ENCODE data around the gene AMER1. TPM values are rescaled to one million over a fixed set of nuclear protein-coding genes. Genes with fewer than 3 reads are reported as not detected.
"Not testable (repeated sequence)": the region's sequence is repeated elsewhere in the genome, so short reads cannot be mapped to it uniquely, and the experiment has no call there.

AMER1 gene
- 1 to 10 TPM; 3.8 to 4.0 TPM for total RNA-seq
- 1 to 10 TPM; 6.9 to 8.4 (median 8.0) TPM for polyA plus RNA-seq (ENCODE audit: insufficient read length in 6 of 6)
- long read RNA-seq, donor 1, full-length matches to known transcripts: 4 of 4 reads
- long read RNA-seq, donor 1, partial matches to known transcripts: 0 of 4 reads
- long read RNA-seq, donor 1, other reads (novel, unspliced or antisense): 0 of 4 reads
- long read RNA-seq, donor 2, full-length matches to known transcripts: 4 of 4 reads
- long read RNA-seq, donor 2, partial matches to known transcripts: 0 of 4 reads
- long read RNA-seq, donor 2, other reads (novel, unspliced or antisense): 0 of 4 reads
- long read RNA-seq, donor 3, full-length matches to known transcripts: 2 of 2 reads
- long read RNA-seq, donor 3, partial matches to known transcripts: 0 of 2 reads
- long read RNA-seq, donor 3, other reads (novel, unspliced or antisense): 0 of 2 reads
- long read RNA-seq, donor 4, full-length matches to known transcripts: 1 of 1 reads
- long read RNA-seq, donor 4, partial matches to known transcripts: 0 of 1 reads
- long read RNA-seq, donor 4, other reads (novel, unspliced or antisense): 0 of 1 reads
- long read RNA-seq, donor 5: 0 reads
- long read RNA-seq, donor 6, full-length matches to known transcripts: 3 of 3 reads
- long read RNA-seq, donor 6, partial matches to known transcripts: 0 of 3 reads
- long read RNA-seq, donor 6, other reads (novel, unspliced or antisense): 0 of 3 reads
- long read RNA-seq, donor 7, full-length matches to known transcripts: 1 of 1 reads
- long read RNA-seq, donor 7, partial matches to known transcripts: 0 of 1 reads
- long read RNA-seq, donor 7, other reads (novel, unspliced or antisense): 0 of 1 reads
- long read RNA-seq, donor 8, full-length matches to known transcripts: 1 of 1 reads
- long read RNA-seq, donor 8, partial matches to known transcripts: 0 of 1 reads
- long read RNA-seq, donor 8, other reads (novel, unspliced or antisense): 0 of 1 reads
- long read RNA-seq, donor 9: 0 reads
- long read RNA-seq, donor 10: 0 reads
- long read RNA-seq, donor 11, full-length matches to known transcripts: 4 of 4 reads
- long read RNA-seq, donor 11, partial matches to known transcripts: 0 of 4 reads
- long read RNA-seq, donor 11, other reads (novel, unspliced or antisense): 0 of 4 reads
- long read RNA-seq, donor 12, full-length matches to known transcripts: 2 of 2 reads
- long read RNA-seq, donor 12, partial matches to known transcripts: 0 of 2 reads
- long read RNA-seq, donor 12, other reads (novel, unspliced or antisense): 0 of 2 reads

DNA sequence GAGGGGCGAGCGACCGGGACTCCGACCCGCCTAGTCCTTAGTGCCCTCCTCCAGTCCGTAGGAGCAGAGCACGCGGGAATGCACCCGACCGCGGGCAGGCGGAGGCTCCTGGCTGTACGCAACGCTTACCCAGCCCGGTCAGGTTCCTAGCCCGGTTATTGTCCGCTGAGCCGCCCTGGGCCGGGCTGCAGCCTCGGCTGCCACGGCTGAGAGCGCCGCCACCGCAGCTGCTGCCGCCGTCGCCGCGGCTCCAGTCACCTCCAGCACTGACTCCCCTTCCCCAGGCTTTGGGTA is at the start of gene AMER1:
Gene AMER1 (minus strand): TSS at position 268 of the 294 bp plus-strand sequence. CDS start 12,422 bp downstream, outside the sequence.
- TF ChIP-seq, protein P1, sequence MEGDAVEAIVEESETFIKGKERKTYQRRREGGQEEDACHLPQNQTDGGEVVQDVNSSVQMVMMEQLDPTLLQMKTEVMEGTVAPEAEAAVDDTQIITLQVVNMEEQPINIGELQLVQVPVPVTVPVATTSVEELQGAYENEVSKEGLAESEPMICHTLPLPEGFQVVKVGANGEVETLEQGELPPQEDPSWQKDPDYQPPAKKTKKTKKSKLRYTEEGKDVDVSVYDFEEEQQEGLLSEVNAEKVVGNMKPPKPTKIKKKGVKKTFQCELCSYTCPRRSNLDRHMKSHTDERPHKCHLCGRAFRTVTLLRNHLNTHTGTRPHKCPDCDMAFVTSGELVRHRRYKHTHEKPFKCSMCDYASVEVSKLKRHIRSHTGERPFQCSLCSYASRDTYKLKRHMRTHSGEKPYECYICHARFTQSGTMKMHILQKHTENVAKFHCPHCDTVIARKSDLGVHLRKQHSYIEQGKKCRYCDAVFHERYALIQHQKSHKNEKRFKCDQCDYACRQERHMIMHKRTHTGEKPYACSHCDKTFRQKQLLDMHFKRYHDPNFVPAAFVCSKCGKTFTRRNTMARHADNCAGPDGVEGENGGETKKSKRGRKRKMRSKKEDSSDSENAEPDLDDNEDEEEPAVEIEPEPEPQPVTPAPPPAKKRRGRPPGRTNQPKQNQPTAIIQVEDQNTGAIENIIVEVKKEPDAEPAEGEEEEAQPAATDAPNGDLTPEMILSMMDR (IDR thresholded peaks at IDR 0.05): no peak
- Histone ChIP-seq H3K27ac (peak within 1 kb of the TSS; percentile 79 to 84), H3K9me3 (no peaks in the 10 kb centered on the region), H3K36me3 (no peaks in the 10 kb centered on the region), H3K4me1 (peaks cover 9 to 10% of the 10 kb centered on the region in 2 donors), H3K4me3 (peak within 1 kb of the TSS; percentile 46 to 59), H3K27me3 (no peaks in the 10 kb centered on the region)
- intact Hi-C loops (cut with DNase I): no loop called here
- peak; percentile 64 for ATAC-seq
- peak in 1 of 4 donors; percentile 85 for DNase-seq

DNA sequence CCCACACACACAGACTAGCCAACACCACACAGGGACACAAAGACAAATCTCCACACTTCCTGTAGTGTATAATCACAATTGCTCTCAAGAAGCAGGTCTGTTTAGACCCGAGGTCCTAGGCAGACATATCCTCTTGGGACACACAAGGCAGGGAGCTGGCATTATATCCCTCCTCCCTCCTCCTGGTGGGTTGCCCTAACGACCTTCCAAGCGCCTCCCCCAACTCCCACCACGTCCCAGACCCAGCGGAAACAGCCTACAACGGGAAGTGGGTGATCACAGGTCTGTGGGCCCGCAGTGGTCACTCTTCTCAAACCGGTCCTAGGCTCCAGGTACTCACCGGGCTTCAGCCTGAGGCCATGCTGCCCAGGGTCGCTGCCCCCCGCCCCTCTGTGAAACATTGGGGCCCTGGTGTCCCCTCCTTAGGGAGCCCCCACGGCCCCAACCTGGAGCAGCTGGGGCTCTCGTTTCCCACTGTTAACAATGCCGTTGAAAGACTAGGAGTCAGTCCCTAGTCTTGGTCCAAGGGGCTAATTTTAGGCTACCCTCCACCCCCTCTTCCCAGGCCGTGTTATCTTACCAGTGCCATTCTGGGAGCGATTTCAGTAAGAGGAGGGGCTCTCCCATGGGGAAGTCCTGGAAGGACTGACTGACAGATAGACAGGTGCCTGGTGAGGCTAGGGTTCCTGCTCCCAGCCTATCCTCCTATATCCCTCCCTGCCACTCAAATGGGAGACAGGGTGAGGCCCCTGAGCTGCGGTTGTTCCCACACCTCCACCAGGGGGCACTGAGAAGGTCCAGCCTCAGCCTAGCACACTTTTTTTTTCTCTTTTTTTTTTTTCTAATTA is 24.8 kb upstream of the AMER1 start, which contains the start of gene ASB12:
Gene ASB12 (minus strand): TSS at position 485 of the 848 bp plus-strand sequence. CDS start 4,957 bp downstream, outside the sequence.
- no peak for DNase-seq
- no peak within 1 kb of the TSS for H3K4me3 ChIP-seq

DNA sequence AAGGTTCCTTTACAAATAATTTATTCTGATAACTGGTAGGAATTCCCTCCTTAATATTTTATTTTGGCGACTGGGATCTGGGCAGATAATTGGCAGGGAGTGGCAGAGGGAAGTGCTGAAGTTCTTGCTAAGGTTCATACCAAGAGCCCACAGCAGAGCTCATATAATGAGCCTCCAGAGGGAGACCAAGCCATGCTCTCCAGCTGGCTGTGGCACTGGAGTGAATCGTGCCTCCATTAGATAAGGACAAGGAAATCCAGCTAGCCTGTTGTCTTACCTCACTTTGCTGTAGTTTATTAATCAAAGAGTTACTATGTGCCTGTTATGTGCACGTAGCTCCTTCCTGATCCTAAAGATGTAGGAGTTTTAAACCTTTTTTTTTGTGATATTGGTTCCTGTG is 23.6 kb upstream of the AMER1 start:
- H3K36me3 ChIP-seq: no peaks in the 10 kb centered on the region
- intact Hi-C loops (cut with DNase I): no loop called here
- H3K4me3 ChIP-seq: no peak overlapping the region
- ATAC-seq: no peak
- TF ChIP-seq, protein P1 (IDR thresholded peaks at IDR 0.05): no peak
- H3K27me3 ChIP-seq: no peaks in the 10 kb centered on the region
- H3K27ac ChIP-seq: no peak overlapping the region
- DNase-seq: no peak
- no peaks in the 10 kb centered on the region for H3K4me1 ChIP-seq
- H3K9me3 ChIP-seq: no peaks in the 10 kb centered on the region

More for the DNA sequence above, 24.8 kb upstream of the AMER1 start, which contains the start of gene ASB12:
- ATAC-seq: no peak
- Histone ChIP-seq H3K27me3 (no peaks in the 10 kb centered on the region), H3K36me3 (no peaks in the 10 kb centered on the region), H3K27ac (no peak within 1 kb of the TSS), H3K9me3 (no peaks in the 10 kb centered on the region), H3K4me1 (no peaks in the 10 kb centered on the region)
- TF ChIP-seq, protein P1 (IDR thresholded peaks at IDR 0.05): no peak
- intact Hi-C loops (cut with DNase I): no loop called here

DNA sequence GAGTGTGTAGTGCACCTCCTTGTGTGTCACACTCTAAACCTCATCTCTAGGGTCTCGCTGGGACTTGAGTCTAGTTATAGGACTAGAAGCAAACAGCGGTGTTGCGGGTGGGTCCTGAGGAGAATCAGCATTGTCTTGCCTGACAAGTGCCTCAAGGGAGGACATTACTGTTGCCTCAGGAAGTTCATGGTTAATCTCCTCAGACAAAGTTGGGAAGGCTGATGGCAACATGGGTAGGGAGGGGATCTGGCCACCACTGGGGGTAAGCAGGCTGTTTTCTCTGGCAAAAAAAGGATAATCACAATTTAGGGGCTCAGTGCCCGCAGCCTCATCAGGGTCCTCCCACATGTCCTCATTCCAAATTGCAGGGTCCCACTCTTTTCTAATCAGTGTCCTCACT is 12.5 kb upstream of the AMER1 start:
- ATAC-seq: no peak
- no peak overlapping the region for H3K4me3 ChIP-seq
- intact Hi-C loops (cut with DNase I): no loop called here

DNA sequence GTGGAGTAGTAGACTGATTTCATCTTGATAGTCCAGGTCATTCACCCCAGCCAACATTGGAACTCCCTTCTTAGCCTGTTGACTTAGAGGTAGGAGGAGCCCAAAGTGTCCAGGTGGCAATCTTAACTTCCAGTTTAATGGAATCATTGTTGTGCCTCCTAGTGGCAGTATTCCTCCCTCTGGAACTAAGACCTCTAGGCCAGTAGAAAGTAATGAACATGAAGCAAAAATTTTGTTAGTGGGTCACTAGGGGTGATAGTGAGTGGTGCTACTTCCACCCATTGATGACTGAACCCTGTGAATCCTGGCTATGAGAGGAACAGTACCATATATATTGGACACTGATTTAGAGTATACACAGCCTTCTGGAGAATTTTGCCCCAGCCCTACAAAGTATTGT is 8.5 kb upstream of the AMER1 start:
- DNase-seq; H3K27ac ChIP-seq; H3K4me3 ChIP-seq; intact Hi-C loops (cut with DNase I); ATAC-seq; H3K9me3 ChIP-seq; H3K4me1 ChIP-seq; H3K27me3 ChIP-seq; H3K36me3 ChIP-seq: not testable (repeated sequence)

More for the DNA sequence above, 12.5 kb upstream of the AMER1 start:
- Histone ChIP-seq H3K27ac (no peak overlapping the region), H3K27me3 (no peaks in the 10 kb centered on the region), H3K4me1 (no peaks in the 10 kb centered on the region), H3K9me3 (no peaks in the 10 kb centered on the region), H3K36me3 (no peaks in the 10 kb centered on the region)
- DNase-seq: no peak
- TF ChIP-seq, protein P1 (IDR thresholded peaks at IDR 0.05): no peak

Data from left lung (tissue), 14 donors.